ENCODE data around the gene RACK1.
"Not testable (repeated sequence)": the region's sequence is repeated elsewhere in the genome, so short reads cannot be mapped to it uniquely, and the experiment has no call there.

GRCh38 chr5:181287331-181287730 is 43.6 kb upstream of the RACK1 start:
- TF ChIP-seq POLR2A (IDR thresholded peaks at IDR 0.05) = not testable (repeated sequence)
- TF ChIP-seq, protein P1, sequence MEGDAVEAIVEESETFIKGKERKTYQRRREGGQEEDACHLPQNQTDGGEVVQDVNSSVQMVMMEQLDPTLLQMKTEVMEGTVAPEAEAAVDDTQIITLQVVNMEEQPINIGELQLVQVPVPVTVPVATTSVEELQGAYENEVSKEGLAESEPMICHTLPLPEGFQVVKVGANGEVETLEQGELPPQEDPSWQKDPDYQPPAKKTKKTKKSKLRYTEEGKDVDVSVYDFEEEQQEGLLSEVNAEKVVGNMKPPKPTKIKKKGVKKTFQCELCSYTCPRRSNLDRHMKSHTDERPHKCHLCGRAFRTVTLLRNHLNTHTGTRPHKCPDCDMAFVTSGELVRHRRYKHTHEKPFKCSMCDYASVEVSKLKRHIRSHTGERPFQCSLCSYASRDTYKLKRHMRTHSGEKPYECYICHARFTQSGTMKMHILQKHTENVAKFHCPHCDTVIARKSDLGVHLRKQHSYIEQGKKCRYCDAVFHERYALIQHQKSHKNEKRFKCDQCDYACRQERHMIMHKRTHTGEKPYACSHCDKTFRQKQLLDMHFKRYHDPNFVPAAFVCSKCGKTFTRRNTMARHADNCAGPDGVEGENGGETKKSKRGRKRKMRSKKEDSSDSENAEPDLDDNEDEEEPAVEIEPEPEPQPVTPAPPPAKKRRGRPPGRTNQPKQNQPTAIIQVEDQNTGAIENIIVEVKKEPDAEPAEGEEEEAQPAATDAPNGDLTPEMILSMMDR (IDR thresholded peaks at IDR 0.05) = not testable (repeated sequence)

Measured in uterus (tissue), 2 donors.